HG02885 (cell line): ENCODE data around the gene SLC30A3.

Source experiments
- ATAC-seq: cut with Tn5 transposase; IDR thresholded peaks from one replicate; pipeline ENCODE4 v1.9.1; 2021; ENCODE audit warnings: mild to moderate bottlenecking; ENCODE audit not compliant: unreplicated experiment, poor library complexity

SLC30A3 gene

DNA sequence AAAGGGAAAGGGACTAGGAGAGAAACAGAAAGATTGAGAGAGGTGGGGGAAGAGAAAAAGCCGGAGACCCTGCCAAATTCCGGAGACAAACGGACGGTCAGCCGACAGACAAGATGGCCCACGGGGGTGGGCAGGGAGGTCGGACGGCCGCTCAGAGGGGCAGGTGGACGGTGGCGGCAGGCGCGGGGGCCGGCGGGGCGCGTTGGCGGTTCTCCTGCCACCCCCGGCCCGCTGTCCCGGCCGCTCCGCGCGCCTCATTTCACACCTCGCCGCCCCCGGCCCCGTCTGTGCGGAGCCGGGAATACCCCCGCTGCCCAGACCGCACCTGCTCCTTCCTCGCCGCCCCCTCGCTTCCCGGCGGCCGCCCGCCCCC is 935 bp downstream of the SLC30A3 start:
- no peak for ATAC-seq

DNA sequence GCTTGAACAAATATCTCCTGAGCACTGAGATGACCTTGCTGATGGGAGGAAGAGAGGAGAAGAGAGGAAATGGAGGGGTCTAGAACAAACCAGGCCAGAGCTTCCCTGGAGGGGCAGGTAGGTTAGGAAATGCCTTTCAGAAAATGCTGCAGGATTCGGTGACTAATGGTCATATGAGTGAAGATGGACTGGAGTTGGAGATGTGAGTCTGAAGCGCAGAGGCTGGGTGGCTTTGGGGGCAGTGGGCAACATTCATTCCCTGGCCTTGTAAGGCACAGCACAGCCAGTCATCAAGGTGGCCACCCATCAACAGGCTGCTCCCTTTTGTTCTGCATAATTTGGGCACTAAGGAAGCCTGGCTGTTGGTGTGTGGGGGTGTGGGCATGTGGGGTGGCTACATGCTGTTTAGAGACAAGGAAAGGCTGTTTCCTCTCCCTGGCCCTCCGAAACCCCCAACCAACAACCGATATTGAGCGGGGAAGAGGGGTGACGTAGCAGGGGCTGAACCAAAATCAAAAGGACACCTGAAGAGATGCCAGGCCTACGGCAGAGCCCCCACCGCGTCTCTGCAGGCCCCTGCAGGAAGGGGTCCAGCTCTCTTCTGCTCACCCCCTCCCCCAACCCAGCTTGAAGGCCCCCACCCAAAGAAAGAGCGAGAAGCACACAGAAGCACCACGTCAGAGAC is 1.5 kb downstream of the SLC30A3 start:
- no peak for ATAC-seq

DNA sequence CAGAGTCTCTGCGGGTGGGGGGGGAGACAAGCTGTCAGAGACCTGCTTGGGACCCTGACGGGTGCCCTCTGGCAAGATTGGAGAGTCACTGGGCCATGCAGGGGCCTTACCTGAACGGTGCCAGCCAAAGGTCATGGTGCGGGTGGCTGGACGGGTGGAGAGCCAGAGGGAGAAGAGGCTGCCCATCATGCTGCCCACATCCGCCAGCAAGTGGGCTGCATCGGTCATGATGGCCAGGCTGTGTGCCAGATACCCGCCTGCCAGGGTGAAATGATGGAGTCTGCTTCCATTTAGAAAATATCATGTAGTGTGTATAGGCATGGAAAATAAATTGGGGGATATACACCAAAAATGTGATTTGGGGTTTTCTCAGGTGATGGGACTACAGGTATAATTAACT is 4.8 kb downstream of the SLC30A3 start:
- no peak for ATAC-seq

DNA sequence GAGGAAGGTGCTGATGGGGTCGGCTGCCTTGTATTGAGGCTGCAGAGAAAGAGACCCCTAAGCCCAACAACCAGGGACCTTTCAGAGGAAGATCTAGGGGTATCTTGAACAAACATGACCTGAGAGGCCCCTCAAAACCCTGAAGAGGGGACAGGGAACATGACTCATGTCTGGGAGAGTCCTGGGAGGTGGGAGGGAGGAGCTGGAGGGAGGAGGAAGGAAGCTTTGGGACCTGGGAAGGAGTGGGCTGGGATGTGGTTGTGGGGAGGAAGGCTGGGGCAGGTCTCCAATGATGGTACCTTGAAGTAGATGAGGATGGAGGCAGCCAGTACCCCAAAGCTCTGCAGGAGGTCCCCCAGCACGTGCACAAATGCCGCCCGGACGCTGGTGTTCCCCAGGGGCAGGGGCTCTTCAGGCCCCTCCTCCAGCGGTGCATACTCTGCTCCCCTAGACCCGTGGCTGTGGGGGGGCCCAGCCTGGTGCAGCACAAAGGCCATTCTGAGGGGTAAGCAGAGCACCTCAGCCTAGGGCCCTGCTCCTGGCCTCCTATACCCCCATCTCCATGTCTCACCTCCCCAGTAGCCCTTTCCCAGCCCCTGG is 5.9 kb downstream of the SLC30A3 start:
- no peak for ATAC-seq

DNA sequence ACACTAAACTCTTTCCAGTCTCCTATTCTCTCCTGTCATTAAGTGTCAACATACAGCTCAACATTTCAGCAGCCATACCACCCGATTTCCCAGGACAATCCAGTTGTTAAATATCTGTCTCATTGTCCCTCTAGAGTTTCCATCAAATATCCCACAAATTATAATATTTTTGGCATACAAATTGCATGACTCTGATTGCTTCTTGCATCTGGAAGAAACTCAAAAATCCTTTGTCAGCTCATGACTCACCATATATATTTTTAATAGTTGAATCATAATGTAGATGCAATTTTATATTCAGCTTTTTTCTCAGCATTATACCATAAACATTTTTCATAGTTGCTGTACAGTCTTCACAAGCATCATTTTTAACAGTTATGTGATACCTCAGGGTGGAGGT is 7.2 kb downstream of the SLC30A3 start:
- ATAC-seq = no peak

DNA sequence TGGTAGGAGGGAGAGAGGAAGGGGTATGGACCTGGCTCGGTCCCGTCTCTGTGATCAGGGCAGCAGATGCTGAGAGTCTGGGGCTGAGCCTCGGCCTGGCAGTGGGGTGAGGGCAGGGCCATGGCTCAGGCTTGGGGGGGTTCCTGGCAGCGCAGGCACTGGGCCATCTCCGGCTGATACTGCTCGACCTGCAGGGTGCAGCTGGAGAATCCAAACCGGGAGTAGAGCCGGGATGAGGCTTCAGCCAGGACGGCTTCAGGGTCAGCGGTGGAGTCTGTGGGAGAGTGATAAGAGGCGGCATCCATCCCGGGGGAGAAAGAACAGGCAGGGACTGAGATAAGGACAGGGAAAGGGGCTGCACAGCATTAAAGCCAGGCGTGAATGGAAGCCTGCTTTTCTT is 7.7 kb downstream of the SLC30A3 start:
- no peak for ATAC-seq

DNA sequence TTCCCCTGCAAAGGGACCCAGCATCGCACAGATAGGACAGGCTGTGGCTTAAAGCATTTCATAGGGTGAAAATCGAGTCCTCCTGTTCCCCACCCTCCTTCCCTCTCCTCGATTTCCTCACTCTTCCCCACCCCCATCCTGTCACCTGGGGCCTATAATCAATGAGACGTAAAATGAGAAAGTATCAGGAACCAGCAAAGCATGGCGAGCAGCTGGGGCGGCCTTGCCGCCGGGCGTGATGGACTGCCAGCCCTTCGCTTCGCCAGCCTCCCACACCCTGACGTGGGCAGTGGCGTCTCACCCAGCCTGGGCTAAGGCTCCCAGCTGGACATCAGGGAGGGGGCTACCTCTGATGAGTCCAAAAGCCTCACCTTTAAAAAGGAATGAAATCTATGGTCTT is 11.1 kb downstream of the SLC30A3 start:
- ATAC-seq = no peak

DNA sequence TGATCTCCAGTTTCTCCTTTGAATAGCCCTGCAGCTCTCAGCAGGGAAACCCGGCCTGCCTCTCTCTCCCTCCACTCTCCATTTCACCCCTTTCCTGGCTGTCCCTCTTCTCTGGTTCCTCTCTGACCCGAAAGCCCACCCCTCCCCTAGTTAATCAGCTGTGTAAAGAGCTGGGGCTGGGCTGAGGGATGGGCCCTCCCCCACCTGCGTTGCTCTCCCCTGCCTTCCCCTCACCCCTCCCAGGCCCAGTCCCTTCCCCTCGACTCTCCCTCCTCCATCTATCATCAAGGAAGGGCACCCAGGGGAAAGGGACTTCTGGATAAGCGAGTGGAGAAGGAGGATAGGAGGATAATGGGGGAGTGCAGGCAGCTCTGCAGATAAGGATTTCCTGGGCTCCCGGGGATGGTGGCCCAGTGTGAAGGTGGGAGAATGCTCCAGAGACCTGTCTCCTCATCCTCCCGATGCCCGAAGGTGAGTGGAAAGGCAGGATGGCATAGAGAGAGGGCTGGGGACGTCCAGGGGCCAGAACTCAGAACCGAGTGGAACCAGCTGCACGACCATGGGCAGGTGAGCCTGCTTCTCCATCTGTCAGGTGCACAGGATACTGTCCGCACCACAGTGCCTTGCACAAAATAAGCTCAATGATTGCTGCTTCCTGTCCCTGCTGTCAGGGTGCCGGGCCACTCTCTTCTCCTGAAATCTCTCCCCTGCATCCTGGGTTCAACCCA is 12.0 kb downstream of the SLC30A3 start:
- ATAC-seq = no peak

DNA sequence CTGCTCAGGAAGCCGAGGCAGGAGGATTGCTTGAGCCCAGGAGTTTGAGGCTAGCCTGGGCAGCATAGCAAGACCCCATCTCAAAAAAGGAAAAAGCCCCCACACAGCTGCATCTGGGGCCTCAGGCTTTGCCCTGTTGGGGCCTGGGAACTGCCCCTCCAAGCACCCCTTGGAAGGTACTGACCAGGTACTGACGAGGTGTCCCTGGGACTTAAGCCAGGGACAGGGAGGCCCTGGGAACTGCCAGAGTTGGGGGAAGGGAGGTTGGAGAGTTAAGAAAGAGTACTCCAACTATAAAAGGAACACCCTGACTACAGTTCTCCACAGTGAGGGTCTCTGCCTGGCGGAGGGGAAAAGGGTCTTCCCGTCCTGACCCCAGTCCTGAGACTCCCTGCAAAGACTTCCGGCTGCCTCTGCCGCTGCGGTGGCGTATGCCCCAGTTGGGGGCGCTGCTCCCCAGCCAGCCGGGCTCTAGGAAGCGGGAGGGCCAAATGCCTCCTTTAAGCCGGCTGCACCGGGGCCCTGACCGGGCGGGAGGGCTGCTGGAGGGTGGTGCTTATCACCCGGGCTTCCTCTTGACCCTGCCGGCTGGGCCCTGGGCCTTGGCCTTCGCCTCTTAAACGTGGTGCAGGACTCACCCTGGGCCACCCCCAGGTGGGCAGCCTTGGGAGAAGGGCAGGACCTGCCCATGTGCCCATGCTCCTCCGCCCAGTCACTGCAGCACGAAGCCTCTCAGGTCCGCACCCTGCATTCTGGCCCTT is 12.8 kb downstream of the SLC30A3 start:
- ATAC-seq = no peak

DNA sequence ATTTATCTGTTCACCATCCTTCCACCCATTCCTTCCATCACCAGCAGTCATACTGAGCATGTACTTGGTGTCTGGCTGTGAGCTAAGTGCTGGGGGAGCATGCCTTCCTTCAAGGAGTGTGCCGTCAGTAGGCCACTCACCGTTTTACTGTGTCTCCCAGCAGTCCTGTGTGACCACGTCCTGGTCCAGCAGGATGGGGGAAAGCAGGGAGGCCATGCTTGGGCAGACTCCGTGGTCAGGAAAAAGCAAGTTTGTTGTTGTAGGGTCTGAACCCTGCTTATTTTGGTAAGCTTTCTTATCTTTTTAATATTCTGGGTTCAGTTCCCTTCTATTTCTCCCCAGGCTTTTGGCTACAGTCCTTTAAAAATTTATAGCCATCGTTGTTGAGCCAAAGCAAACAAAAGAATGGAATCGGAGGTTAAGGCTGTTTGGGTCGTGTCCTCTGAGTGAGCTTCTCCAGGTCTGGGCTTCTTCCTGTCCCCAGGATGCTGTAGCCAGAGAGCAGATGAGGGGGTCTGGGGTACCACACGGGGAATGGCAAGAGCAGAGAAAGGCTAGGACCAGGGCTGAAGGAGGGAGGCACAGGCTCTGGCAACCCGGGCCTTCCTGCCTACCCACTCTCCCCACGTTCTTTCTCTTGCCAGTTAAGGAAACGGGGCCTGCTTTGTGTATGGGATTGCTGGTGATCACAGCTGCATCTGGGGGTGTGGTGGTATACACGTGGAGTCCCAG is 13.5 kb downstream of the SLC30A3 start:
- no peak for ATAC-seq

DNA sequence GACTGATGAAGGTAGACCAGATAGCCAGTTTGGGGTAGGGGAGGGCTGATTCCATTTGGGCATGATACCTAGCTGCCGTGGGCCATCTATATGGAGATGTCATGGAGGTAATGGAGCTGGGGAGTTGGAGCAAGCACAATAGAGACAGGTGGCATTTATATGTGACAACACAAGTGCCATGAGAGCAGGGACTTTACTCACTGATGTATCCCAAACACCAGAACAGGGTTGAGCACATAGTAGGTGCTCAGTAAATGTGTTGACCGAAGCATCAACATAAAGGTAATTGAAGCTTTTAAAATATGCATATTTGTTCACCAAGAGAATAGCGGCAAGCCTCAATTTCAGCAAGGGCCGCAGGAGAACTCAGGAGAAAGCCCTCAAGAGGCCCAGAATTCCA is 15.0 kb downstream of the SLC30A3 start:
- ATAC-seq = no peak

DNA sequence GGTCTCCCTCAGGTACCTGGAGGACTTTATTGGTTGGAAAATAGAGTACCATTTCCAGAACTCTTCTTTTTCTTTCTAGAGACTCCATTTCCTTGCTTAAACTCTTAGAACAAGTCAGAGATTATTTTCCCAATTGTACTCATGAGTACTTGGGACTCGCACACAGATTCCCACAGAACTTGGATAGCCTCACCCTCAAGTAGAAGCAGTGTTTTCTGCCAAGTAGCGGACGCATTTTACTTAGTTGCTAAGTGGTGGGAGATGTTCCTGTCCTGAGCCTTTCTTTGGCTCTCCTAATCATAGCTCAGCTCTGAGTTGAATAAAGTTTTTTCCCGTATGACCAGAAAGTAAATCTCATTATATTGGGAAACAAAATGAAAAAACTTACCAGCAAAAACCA is 17.2 kb downstream of the SLC30A3 start:
- ATAC-seq = no peak

DNA sequence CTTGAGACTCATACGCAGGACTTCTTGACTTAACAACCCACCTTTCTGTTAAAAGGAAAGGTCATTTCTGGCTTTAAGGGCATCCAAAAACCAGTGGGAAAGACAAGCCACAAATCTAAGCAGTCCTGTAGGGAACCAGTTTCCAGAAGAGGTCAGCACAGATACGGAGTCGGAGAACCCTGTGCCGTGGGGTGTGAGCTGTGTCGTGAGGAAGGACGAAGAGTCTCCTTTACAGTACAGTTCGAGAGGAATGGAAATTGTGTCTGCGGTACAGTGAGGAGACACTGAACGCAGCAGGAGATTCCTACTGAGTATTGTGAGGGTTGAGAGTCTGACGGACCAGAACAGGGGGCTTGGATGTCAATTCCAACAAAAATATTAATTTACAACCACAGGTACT is 17.7 kb downstream of the SLC30A3 start:
- ATAC-seq = no peak

DNA sequence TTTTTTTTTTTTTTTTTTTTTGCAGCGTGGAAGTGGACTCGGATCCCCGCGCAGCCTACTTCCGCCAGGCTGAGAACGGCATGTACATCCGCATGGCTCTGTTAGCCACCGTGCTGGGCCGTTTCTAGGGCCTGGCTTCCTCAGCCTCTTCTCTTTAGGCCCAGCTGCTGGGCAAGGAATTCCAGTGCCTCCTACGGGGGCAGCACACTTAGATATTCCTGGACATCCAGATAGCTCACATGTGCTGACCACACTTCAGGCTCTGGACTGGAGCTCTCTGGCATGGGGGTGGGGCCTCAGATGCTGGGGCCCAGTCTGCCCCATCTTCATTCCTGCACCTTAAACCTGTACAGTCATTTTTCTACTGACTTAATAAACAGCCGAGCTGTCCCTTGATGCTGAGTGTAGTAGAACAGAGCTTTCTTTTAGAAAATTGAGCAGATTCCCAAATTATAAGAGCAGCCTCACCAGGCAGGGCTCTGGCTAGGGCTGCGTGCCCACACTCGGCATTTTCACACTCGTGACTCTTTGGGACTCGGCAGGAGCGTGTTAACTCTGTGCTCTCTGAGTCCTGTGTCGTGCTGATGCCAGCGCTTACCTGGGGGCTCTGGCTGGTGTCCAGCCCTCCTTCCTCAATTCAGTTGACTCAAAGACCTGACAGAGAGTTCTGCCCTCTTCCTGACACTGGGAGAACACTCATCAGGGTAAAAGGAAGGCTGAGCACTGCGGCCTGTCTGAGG is 19.3 kb downstream of the SLC30A3 start:
- ATAC-seq = no peak

DNA sequence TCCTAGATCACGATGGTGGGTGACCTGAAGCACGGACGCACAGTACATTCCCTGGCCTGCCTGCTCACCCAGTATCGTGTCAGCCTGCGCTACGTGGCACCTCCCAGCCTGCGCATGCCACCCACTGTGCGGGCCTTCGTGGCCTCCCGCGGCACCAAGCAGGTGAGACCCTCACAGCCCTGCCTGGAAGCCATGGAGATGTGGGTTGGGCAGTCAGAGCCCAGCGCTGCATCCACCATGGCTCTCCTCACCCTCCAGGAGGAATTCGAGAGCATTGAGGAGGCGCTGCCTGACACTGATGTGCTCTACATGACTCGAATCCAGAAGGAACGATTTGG is 20.3 kb downstream of the SLC30A3 start:
- ATAC-seq = no peak

DNA sequence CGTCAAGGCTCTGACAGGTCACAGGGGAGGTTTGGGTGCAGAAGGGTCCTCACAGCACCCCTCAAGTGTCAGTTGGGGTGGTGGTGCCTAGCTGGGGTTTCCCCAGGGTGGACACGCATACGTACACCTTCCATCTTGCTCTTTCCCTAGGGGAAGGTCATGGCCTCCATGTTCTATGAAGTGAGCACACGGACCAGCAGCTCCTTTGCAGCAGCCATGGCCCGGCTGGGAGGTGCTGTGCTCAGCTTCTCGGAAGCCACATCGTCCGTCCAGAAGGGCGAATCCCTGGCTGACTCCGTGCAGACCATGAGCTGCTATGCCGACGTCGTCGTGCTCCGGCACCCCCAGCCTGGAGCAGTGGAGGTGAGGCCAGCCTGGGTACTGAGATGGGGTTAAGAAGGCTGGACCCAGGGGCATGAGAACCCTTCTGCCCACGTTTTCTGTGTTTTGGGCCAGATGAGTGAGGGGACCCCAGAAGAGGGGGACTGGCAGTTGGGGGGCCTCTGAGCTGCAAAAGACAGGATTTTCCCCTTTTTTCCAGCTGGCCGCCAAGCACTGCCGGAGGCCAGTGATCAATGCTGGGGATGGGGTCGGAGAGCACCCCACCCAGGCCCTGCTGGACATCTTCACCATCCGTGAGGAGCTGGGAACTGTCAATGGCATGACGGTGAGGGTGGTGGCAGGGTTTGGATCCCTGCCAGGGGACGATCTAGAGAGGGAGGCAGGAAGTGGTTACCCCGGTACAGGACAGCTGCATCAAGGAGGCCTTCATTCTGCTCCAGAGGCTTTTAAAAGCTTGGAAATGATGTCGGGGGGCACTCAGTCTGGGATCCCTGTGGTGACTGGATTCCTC is 20.9 kb downstream of the SLC30A3 start:
- no peak for ATAC-seq

DNA sequence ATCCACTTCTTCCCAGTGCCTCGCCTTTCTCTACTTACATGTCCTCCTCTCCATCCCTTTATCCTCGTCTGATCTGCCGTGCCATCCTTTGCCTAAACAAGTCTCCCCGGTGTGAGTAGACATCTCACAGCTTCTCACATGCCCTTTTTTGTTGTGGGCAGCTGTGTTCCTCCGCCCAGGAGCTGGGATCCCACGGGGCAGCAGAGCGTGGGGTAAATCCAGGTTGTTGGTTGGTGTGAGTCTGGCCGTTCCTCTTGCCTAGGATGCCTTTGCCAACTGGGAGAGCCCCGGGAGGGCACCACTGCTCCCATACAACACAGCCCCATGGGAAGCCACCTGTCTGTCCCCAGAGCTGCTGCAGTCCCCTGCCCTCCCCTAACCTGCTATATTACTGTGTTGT is 22.4 kb downstream of the SLC30A3 start:
- no peak for ATAC-seq

DNA sequence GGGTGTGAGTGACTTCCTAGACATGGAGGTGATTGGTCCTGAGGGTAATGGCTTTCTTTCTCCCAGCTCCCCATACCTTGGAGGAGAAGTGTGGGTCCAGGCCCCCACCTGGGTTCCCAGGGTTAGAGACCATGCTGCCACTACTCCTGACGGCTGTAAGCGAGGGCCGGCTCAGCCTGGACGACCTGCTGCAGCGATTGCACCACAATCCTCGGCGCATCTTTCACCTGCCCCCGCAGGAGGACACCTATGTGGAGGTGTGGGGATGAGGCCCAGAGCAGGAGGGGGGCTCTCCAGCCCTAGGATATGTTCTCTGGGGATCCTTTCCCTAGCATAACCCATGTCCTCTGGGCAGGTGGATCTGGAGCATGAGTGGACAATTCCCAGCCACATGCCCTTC is 23.9 kb downstream of the SLC30A3 start:
- no peak for ATAC-seq

DNA sequence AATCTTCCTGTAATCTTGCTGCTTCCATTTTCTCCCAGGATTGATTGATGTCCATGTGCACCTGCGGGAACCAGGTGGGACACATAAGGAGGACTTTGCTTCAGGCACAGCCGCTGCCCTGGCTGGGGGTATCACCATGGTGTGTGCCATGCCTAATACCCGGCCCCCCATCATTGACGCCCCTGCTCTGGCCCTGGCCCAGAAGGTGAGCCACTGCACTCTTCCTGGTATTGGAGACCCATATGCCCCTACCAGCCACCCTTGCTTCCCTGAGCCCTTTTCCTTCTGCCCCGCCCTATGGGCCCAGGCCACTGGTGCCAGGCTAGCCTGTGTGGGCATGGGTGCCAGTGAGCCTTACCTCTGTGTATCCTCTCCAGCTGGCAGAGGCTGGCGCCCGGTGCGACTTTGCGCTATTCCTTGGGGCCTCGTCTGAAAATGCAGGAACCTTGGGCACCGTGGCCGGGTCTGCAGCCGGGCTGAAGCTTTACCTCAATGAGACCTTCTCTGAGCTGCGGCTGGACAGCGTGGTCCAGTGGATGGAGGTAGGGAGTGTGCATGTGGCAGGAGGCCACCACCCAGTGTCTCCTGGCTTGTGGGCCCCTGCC is 25.4 kb downstream of the SLC30A3 start:
- no peak for ATAC-seq
